BLaER1 (cell line): ENCODE results near the gene TMEFF2.

Experiments used
- H3K27ac ChIP-seq: shearing (Covaris generic); formaldehyde crosslinking; 2 replicates; pipeline ENCODE4 v1.8.1; 2022
- H3K27me3 ChIP-seq: shearing (Covaris generic); formaldehyde crosslinking; 2 replicates; pipeline ENCODE4 v1.8.1; 2022
- H3K36me3 ChIP-seq: shearing (Covaris generic); formaldehyde crosslinking; 2 replicates; pipeline ENCODE4 v1.8.1; 2022
- H3K4me1 ChIP-seq: shearing (Covaris generic); formaldehyde crosslinking; 2 replicates; pipeline ENCODE4 v1.8.1; 2022
- H3K4me2 ChIP-seq: shearing (Covaris generic); formaldehyde crosslinking; 2 replicates; pipeline ENCODE4 v1.8.1; 2022
- H3K4me3 ChIP-seq: shearing (Covaris generic); formaldehyde crosslinking; 2 replicates; pipeline ENCODE4 v1.8.1; 2022
- H3K9ac ChIP-seq: shearing (Covaris generic); formaldehyde crosslinking; 2 replicates; pipeline ENCODE4 v1.8.1; 2022
- H3K9me3 ChIP-seq: shearing (Covaris generic); formaldehyde crosslinking; 2 replicates; pipeline ENCODE4 v1.8.1; 2022
- H4K20me1 ChIP-seq: shearing (Covaris generic); formaldehyde crosslinking; 2 replicates; pipeline ENCODE4 v1.8.1; 2022
- Cebpa-rat ChIP-seq: shearing (Covaris generic); IDR thresholded peaks from 2 replicates; pipeline ENCODE4 v1.8.1; 2022

Gene TMEFF2

GRCh38 chr2:192051533-192051932, 143.2 kb downstream of the TMEFF2 start:
- no peak for TF ChIP-seq Cebpa-rat
- Histone ChIP-seq H3K27ac (no peak overlapping the region), H3K9me3 (no peaks in the 10 kb centered on the region), H3K4me3 (no peak overlapping the region), H3K27me3 (no peaks in the 10 kb centered on the region), H3K4me1 (no peaks in the 10 kb centered on the region), H3K36me3 (no peaks in the 10 kb centered on the region), H4K20me1 (no peaks in the 10 kb centered on the region), H3K9ac (no peak overlapping the region), H3K4me2 (no peak overlapping the region)

- Histone ChIP-seq H3K4me3 (no peak overlapping the region), H3K36me3 (no peaks in the 10 kb centered on the region), H4K20me1 (no peaks in the 10 kb centered on the region), H3K4me1 (no peaks in the 10 kb centered on the region), H3K27me3 (no peaks in the 10 kb centered on the region), H3K4me2 (no peak overlapping the region), H3K27ac (no peak overlapping the region), H3K9ac (no peak overlapping the region), H3K9me3 (no peaks in the 10 kb centered on the region)
- TF ChIP-seq Cebpa-rat, result no peak
Observed at GRCh38 chr2:192049362-192049761, 145.4 kb downstream of the TMEFF2 start.

- Histone ChIP-seq H3K36me3 (no peaks in the 10 kb centered on the region), H3K4me3 (no peak overlapping the region), H3K4me2 (no peak overlapping the region), H3K9me3 (no peaks in the 10 kb centered on the region), H3K27me3 (no peaks in the 10 kb centered on the region), H4K20me1 (no peaks in the 10 kb centered on the region), H3K9ac (no peak overlapping the region), H3K27ac (no peak overlapping the region), H3K4me1 (no peaks in the 10 kb centered on the region)
- no peak for TF ChIP-seq Cebpa-rat
Observed at GRCh38 chr2:192047315-192048107, 147.2 kb downstream of the TMEFF2 start.

GRCh38 chr2:192044496-192044895, 150.2 kb downstream of the TMEFF2 start:
- Histone ChIP-seq H3K4me1 (no peaks in the 10 kb centered on the region), H4K20me1 (no peaks in the 10 kb centered on the region), H3K9ac (no peak overlapping the region), H3K4me3 (no peak overlapping the region), H3K27ac (no peak overlapping the region), H3K9me3 (no peaks in the 10 kb centered on the region), H3K4me2 (no peak overlapping the region), H3K27me3 (no peaks in the 10 kb centered on the region), H3K36me3 (no peaks in the 10 kb centered on the region)
- TF ChIP-seq Cebpa-rat, result no peak

- Histone ChIP-seq H3K4me2 (no peak overlapping the region), H3K27me3 (no peaks in the 10 kb centered on the region), H3K27ac (no peak overlapping the region), H4K20me1 (no peaks in the 10 kb centered on the region), H3K9me3 (no peaks in the 10 kb centered on the region), H3K4me3 (no peak overlapping the region), H3K9ac (no peak overlapping the region), H3K36me3 (no peaks in the 10 kb centered on the region), H3K4me1 (no peaks in the 10 kb centered on the region)
- TF ChIP-seq Cebpa-rat, result no peak
Observed at GRCh38 chr2:192043216-192043870, 151.4 kb downstream of the TMEFF2 start.

GRCh38 chr2:192042126-192042525, 152.6 kb downstream of the TMEFF2 start:
- no peak for TF ChIP-seq Cebpa-rat
- H4K20me1 ChIP-seq, result no peaks in the 10 kb centered on the region
- H3K9me3 ChIP-seq, result no peaks in the 10 kb centered on the region
- H3K4me2 ChIP-seq, result no peak overlapping the region
- H3K4me1 ChIP-seq, result no peaks in the 10 kb centered on the region
- no peak overlapping the region for H3K9ac ChIP-seq
- no peaks in the 10 kb centered on the region for H3K36me3 ChIP-seq
- H3K4me3 ChIP-seq, result no peak overlapping the region
- H3K27ac ChIP-seq, result no peak overlapping the region
- no peaks in the 10 kb centered on the region for H3K27me3 ChIP-seq

GRCh38 chr2:192038110-192038509, 156.6 kb downstream of the TMEFF2 start:
- H3K4me2 ChIP-seq, result no peak overlapping the region
- H4K20me1 ChIP-seq, result no peaks in the 10 kb centered on the region
- H3K4me1 ChIP-seq, result no peaks in the 10 kb centered on the region
- no peak for TF ChIP-seq Cebpa-rat
- no peak overlapping the region for H3K27ac ChIP-seq
- H3K27me3 ChIP-seq, result no peaks in the 10 kb centered on the region
- H3K4me3 ChIP-seq, result no peak overlapping the region
- H3K36me3 ChIP-seq, result no peaks in the 10 kb centered on the region
- no peaks in the 10 kb centered on the region for H3K9me3 ChIP-seq
- no peak overlapping the region for H3K9ac ChIP-seq

- Histone ChIP-seq H3K27me3 (no peaks in the 10 kb centered on the region), H3K4me1 (no peaks in the 10 kb centered on the region), H3K27ac (no peak overlapping the region), H3K36me3 (no peaks in the 10 kb centered on the region), H3K9me3 (no peaks in the 10 kb centered on the region), H3K4me3 (no peak overlapping the region), H3K9ac (no peak overlapping the region), H4K20me1 (no peaks in the 10 kb centered on the region), H3K4me2 (no peak overlapping the region)
- TF ChIP-seq Cebpa-rat, result no peak
Observed at GRCh38 chr2:192035731-192036442, 158.8 kb downstream of the TMEFF2 start.

- Histone ChIP-seq H3K4me1 (no peaks in the 10 kb centered on the region), H3K4me2 (no peak overlapping the region), H3K4me3 (no peak overlapping the region), H3K36me3 (no peaks in the 10 kb centered on the region), H3K27ac (no peak overlapping the region), H3K9ac (no peak overlapping the region), H4K20me1 (no peaks in the 10 kb centered on the region), H3K27me3 (no peaks in the 10 kb centered on the region), H3K9me3 (no peaks in the 10 kb centered on the region)
- no peak for TF ChIP-seq Cebpa-rat
Observed at GRCh38 chr2:192030856-192031255, 163.9 kb downstream of the TMEFF2 start.

GRCh38 chr2:192030289-192030688, 164.4 kb downstream of the TMEFF2 start:
- no peak for TF ChIP-seq Cebpa-rat
- no peak overlapping the region for H3K4me2 ChIP-seq

More at GRCh38 chr2:192030289-192030688, 164.4 kb downstream of the TMEFF2 start:
- no peaks in the 10 kb centered on the region for H4K20me1 ChIP-seq
- no peaks in the 10 kb centered on the region for H3K9me3 ChIP-seq
- H3K27ac ChIP-seq, result no peak overlapping the region
- H3K4me3 ChIP-seq, result no peak overlapping the region
- no peaks in the 10 kb centered on the region for H3K4me1 ChIP-seq
- no peak overlapping the region for H3K9ac ChIP-seq
- H3K27me3 ChIP-seq, result no peaks in the 10 kb centered on the region
- H3K36me3 ChIP-seq, result no peaks in the 10 kb centered on the region
